Hematopoietic multipotent progenitor cell treated with erythropoietin and hydrocortisone succinate and interleukin-3 and kit ligand, for 15 days (in vitro differentiated cells): ENCODE results near the gene AEN.
A peak's percentile ranks its signal among the peaks of the same experiment; 100 is the strongest.

ENCODE experiments used
- DNase-seq: peaks from one replicate; pipeline ENCODE4 v3.0.0-alpha.2; 2015; ENCODE audit warnings: low spot score

AEN gene

GRCh38 chr15:88649753-88650551 is 28.8 kb downstream of the AEN start:
- no peak for DNase-seq

GRCh38 chr15:88650556-88650955 is 29.4 kb downstream of the AEN start:
- no peak for DNase-seq

GRCh38 chr15:88651136-88651732 is 30.1 kb downstream of the AEN start:
- DNase-seq, result no peak

GRCh38 chr15:88651971-88652370 is 30.8 kb downstream of the AEN start:
- no peak for DNase-seq

GRCh38 chr15:88652456-88653199 is 31.5 kb downstream of the AEN start:
- no peak for DNase-seq

GRCh38 chr15:88653200-88654064 is 32.3 kb downstream of the AEN start:
- DNase-seq, result no peak

GRCh38 chr15:88654430-88655102 is 33.4 kb downstream of the AEN start:
- DNase-seq, result no peak

GRCh38 chr15:88655103-88655553 is 34.0 kb downstream of the AEN start:
- DNase-seq, result no peak

GRCh38 chr15:88655800-88656488 is 34.8 kb downstream of the AEN start:
- no peak for DNase-seq

- DNase-seq, result no peak
These were observed 35.7 kb downstream of the AEN start for GRCh38 chr15:88656760-88657221.

GRCh38 chr15:88657326-88658069 is 36.4 kb downstream of the AEN start:
- peak; percentile 51 for DNase-seq

GRCh38 chr15:88658070-88658965 is 37.2 kb downstream of the AEN start:
- no peak for DNase-seq

GRCh38 chr15:88658972-88659931 is 38.1 kb downstream of the AEN start:
- DNase-seq, result no peak

- no peak for DNase-seq
These were observed 40.0 kb downstream of the AEN start for GRCh38 chr15:88661041-88661700.

GRCh38 chr15:88661761-88662556 is 40.8 kb downstream of the AEN start:
- no peak for DNase-seq

GRCh38 chr15:88663141-88663621 is 42.0 kb downstream of the AEN start:
- DNase-seq, result peak; percentile 54
